Testis (tissue), 2 donors: Measurements from ENCODE around the gene CDK5RAP1.

ENCODE experiments used
- POLR2A ChIP-seq: fragments of 450-650 bp; IDR thresholded peaks from one replicate; pipeline ENCODE4 v1.6.1; 2017; ENCODE audit warnings: antibody characterized with exemption, mild to moderate bottlenecking, moderate library complexity
- TF ChIP-seq, protein P1 (sequence below), 3 experiments: fragments of 450-650 bp in 2 of 3; fragments of 200-600 bp in 1 of 3; sonication (generic) in 1 of 3; IDR thresholded peaks; one replicate each; pipeline ENCODE4 v1.5.1; 2016 to 2019; ENCODE audit warnings: antibody characterized with exemption in 3 of 3, mild to moderate bottlenecking in 2 of 3, moderate library complexity in 1 of 3

DNA sequence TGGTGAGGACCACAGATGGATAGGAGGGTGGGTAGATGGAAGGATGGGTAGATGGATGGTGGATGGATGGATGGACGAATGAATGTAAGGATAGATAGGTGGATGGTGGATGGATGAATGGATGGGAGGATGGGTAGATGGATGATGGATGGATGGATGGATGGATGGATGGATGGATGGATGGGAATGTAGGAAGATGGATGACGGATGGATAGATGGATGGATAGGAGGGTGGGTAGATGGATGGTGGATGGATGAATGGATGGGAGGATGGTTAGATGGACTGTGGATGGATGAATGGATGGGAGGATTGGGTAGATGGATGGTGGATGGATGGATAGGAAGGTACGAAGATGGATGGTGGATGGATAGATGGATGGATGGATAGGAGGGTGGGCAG, 67.2 kb downstream of the CDK5RAP1 start:
- TF ChIP-seq, protein P1, sequence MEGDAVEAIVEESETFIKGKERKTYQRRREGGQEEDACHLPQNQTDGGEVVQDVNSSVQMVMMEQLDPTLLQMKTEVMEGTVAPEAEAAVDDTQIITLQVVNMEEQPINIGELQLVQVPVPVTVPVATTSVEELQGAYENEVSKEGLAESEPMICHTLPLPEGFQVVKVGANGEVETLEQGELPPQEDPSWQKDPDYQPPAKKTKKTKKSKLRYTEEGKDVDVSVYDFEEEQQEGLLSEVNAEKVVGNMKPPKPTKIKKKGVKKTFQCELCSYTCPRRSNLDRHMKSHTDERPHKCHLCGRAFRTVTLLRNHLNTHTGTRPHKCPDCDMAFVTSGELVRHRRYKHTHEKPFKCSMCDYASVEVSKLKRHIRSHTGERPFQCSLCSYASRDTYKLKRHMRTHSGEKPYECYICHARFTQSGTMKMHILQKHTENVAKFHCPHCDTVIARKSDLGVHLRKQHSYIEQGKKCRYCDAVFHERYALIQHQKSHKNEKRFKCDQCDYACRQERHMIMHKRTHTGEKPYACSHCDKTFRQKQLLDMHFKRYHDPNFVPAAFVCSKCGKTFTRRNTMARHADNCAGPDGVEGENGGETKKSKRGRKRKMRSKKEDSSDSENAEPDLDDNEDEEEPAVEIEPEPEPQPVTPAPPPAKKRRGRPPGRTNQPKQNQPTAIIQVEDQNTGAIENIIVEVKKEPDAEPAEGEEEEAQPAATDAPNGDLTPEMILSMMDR (IDR thresholded peaks at IDR 0.05) = no peak
- no peak for TF ChIP-seq POLR2A
